Islet precursor cell (in vitro differentiated cells): ENCODE measurements around the gene GAS7.
"Not testable (repeated sequence)": the region's sequence is repeated elsewhere in the genome, so short reads cannot be mapped to it uniquely, and the experiment has no call there.

Experiments used
- DNase-seq: peaks from one replicate; pipeline ENCODE4 v3.0.0-alpha.2; 2018

The GAS7 gene

GRCh38 chr17:10069301-10069700 lies 129.1 kb downstream of the GAS7 start:
- DNase-seq = no peak

GRCh38 chr17:10067446-10068143 lies 130.8 kb downstream of the GAS7 start:
- DNase-seq = peak; percentile 75

- no peak for DNase-seq
Observed at GRCh38 chr17:10064536-10064935, 133.9 kb downstream of the GAS7 start.

GRCh38 chr17:10063730-10064241 lies 134.6 kb downstream of the GAS7 start:
- DNase-seq = no peak

- no peak for DNase-seq
Observed at GRCh38 chr17:10062691-10063385, 135.6 kb downstream of the GAS7 start.

- no peak for DNase-seq
Observed at GRCh38 chr17:10061111-10061845, 137.1 kb downstream of the GAS7 start.

DNA sequence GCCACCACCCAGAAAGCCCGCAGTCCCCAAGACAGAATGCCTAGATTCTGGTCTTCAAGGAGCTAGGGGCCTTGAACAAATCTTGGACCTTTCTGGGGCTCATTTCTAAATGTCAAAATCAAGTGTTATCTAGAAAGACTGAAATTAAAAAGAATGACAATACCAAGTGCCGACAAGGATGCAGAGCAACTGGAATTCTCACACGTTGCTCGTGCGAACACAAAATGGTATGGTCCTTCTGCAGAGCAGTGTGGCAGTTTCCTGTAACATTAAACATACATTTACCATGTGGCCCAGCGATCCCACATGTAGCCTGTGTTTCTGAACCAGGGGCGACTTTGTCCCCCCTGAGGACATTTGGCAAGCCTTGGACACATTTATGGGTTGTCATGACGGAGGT lies 137.9 kb downstream of the GAS7 start:
- DNase-seq = no peak

DNA sequence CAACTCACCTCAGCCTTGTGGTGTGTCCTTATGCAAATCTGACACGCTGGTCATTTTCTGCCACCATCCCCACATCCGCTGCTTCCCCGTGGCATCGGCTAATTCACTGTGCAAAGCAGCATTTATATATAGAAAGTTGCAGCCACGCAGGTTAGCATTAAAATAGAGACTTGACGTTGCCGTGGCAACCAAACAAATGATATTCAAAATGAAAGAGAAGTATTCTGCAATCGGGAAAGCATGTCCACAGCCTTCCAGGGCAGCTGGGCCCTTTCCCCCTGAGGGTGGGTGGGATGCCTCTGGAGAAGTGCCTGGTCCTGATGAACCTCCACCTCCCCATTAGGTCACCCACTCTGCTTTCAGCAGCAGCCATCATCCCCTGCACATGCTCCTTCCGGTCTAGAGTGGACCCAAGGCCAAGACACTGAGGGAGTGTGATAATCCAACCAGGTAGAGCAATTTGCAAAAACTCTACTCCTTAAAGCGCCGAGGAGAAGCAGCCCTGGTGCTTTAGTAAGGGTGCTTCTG lies 138.7 kb downstream of the GAS7 start:
- DNase-seq = no peak

DNA sequence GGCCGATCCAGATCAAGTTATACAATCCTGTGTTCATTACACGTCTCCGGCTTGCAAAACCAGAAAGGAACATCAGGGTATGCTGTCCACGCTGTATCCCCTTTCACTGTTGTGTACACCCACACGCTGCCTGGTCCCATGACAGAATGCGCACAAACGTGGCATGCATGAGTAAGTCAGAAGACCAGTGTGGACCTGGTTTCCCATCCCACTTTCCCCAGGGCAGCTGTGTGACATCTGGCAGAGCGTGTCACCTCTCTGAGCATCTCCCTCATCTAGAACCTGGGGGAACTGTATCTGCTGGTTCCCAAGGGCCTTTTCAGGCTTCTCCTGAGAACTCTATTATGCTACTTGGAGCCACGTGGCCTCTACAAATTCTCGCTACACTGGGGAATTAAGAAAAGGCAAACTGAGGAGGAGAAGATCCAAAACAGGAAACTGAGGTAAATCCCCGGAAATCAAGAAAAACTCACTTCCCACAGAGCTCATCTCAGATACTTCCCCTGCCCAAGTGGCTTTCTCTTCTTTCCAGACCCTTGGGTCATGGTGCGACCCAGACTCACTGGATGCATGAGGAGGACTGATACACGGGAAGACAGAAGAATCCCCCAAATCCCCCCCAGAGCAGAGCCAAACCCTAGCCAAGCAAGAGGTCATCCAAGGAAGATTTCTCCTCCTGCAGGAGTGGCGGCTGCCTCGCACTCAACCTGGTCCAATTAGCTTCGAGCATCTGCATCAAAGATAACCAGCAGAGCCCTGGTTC lies 139.3 kb downstream of the GAS7 start:
- no peak for DNase-seq

DNA sequence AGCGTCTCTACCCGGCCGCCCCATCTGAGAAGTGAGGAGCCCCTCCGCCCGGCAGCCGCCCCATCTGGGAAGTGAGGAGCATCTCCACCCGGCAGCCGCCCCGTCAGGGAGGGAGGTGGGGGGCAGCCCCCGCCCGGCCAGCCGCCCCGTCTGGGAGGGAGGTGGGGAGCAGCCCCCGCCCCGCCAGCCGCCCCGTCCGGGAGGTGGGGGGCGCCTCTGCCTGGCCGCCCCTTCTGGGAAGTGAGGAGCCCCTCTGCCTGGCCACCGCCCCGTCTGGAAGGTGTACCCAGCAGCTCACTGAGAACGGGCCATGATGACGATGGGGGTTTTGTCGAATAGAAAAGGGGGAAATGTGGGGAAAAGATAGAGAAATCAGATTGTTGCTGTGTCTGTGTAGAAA lies 140.9 kb downstream of the GAS7 start:
- DNase-seq = not testable (repeated sequence)

GRCh38 chr17:10055262-10055975 lies 143.0 kb downstream of the GAS7 start:
- no peak for DNase-seq

DNA sequence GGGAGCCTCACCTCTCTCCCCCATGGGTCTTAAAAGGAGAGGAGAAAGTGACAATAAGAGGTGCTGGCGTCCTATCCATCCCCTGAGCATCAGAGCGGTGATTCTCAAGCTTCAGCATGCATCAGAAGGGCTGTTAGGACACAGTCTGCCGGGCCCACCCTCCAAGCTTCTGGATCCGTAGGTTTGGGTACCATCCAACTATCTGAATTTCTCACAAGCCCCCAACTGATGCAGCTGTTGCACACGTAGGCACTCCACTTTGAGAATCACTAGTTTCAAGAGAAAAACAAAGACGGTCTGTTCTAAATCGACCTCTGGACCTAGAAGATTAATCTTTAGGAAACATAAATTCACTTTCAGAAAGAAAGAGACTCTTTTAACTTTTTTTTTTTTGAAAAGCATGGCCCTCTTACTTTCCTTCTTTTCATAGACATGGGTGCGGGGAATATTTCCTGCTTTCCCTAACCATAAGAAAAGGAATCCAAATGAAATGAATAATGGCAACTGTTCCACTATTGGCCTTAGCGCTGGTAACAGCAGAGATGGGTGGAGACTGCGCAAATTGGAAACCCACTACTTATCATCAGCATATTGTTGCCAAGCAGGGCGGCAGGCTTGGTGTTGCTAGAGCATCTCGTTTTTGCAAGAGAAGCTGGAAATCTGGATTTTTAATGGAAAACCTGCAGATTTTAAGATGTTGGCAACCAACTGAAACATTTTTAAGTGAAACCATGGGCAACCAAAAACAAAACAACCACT lies 144.4 kb downstream of the GAS7 start:
- no peak for DNase-seq

- DNase-seq = peak; percentile 45
Observed at GRCh38 chr17:10052106-10052813, 146.1 kb downstream of the GAS7 start.

GRCh38 chr17:10051112-10051511 lies 147.3 kb downstream of the GAS7 start:
- DNase-seq = no peak

GRCh38 chr17:10050597-10051101 lies 147.8 kb downstream of the GAS7 start:
- no peak for DNase-seq

GRCh38 chr17:10048629-10049350 lies 149.6 kb downstream of the GAS7 start:
- DNase-seq = peak; percentile 77

- DNase-seq = no peak
Observed at GRCh38 chr17:10046786-10047785, 151.3 kb downstream of the GAS7 start.
